Measurements from ENCODE around the gene ZNF511.
"Not testable (repeated sequence)": the region's sequence is repeated elsewhere in the genome, so short reads cannot be mapped to it uniquely, and the experiment has no call there.

Gene ZNF511

DNA sequence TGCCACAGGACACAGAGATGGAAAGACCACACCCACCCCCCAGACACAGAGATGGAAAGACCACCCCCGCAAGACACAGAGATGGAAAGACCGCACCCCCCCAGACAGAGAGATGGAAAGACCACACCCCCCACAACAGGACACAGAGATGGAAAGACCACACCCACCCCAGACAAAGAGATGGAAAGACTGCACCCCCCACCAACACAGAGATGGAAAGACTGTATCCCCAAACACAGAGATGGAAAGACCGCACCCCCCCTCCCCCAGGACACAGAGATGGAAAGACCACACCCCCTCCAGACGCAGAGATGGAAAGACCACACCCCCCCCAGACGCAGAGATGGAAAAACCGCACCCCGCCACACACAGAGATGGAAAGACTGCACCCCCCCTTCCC is 8.0 kb downstream of the ZNF511 start:
- DNase-seq: no peak

DNA sequence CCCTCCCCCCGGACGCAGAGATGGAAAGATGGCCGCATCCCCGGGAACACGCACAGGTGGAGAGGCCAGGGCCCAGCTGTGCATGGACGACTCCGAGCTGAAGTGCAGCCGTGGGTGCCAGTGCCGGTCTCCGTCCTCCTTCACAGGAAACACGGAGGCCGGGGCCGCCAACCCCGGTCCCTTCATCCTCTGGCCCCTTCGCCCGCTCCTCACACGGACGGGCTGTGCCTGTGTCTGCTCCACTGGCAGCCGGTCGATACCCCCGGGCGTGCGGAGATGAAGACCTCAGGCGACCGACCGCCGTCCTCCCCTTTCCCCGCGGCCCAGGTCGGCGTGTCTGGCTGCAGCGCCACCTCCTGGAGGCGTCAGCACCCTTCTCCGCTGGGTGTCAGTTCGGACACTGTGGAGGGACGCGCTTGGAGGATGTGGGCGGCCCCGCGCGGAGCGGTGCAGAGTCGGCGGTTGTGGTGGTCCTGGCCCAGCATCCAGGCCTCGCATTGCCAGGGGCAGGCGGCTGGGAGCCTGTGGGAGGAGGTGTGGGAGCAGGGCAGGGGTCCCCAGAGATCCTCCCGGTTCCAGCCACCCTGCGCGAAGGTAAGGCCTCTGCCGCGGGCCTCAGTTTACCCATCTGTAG is 9.9 kb downstream of the ZNF511 start:
- DNase-seq: peak; percentile 81

DNA sequence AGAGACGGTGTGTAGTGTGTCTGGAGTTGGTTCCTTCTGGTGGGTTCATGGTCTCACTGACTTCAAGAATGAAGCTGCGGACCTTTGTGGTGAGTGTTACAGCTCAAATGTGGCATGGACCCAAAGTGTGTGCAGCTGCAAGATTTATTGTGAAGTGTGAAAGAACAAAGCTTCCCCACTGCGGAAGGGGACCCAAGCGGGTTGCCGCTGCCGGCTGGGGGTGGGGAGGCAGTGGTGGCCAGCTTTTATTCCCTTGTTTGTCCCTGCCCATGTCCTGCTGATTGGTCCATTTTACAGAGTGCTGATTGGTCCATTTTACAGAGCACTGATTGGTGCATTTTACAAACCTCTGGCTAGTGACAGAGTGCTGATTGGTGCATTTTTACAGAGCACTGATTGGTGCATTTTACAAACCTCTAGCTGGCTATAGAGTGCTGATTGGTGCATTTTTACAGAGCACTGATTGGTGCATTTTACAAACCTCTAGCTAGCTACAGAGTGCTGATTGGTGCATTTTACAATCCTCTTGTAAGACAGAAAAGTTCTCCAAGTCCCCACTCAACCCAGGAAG is 12.2 kb downstream of the ZNF511 start:
- DNase-seq: not testable (repeated sequence)

DNA sequence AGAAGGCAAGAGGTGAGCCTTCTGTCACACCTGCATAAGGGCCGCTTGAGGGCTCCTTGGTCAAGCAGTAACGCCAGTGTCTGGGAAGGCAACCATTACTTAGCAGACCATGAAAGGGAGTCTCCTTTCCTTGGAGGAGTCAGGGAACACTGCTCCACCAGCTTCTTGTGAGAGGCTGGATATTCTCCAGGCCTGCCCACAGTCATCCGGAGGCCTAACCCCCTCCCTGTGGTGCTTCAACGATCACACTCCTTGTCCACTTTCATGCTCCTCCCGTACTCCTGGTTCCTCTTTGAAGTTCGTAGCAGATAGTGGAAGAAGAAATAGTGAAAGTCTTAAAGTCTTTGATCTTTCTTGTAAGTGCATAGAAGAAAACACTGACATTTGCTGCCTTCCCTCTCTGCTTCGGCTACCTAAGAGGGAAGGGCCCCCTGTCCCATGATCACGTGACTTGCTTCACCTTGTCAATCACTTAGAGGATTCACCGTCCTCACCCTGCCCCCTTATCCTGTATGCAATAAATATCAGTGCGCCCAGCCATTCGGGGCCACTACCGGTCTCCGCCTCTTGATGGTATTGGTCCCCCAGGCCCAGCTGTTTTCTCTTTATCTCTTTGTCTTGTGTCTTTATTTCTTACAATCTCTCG is 13.5 kb downstream of the ZNF511 start:
- not testable (repeated sequence) for DNase-seq

DNA sequence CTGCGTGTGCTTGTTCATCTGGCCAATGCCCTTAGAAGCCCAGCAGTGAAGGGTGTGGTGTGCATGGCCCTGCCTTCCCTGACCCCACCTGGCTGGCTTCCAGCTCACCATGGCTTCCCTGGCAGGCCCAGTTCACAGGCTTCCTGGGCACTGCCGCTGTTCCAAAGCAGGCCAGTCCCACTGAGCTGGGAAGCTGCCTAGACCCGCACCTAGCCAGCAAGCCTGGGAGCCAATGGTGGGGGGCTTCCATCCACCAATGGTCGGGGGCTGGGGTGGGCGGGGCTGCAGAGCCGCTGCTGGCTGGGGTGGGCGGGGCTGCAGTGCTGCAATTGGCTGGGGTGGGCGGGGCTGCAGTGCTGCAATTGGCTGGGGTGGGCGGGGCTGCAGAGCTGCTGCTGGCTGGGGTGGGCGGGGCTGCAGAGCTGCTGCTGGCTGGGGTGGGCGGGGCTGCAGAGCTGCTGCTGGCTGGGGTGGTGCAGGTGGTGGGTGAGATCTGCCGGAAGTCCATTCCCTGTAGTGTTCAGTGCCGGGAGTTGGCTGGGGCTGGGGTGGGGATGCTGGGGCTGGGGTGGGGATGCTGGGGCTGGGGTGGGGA is 15.6 kb downstream of the ZNF511 start:
- peak; percentile 79 for DNase-seq

DNA sequence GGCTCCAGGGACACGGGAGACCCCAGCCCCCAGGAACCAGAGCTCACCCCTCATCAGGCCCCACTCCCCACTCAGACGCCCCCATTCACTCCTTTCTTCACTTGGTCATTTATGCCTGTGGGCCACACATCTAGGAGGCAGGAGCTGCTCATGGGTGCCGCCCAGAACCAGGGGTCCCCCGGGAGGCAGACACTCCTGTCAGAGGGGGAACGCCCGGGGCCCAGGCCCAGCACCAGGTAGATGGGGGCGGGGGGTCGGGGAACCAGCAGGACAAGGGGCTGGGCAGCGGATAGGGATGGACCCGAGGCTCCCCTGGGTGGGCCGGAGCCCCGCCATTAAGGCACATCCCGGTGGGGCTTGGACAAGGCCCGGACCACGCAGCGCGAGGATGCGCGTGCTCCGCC is 16.1 kb downstream of the ZNF511 start:
- no peak for DNase-seq

DNA sequence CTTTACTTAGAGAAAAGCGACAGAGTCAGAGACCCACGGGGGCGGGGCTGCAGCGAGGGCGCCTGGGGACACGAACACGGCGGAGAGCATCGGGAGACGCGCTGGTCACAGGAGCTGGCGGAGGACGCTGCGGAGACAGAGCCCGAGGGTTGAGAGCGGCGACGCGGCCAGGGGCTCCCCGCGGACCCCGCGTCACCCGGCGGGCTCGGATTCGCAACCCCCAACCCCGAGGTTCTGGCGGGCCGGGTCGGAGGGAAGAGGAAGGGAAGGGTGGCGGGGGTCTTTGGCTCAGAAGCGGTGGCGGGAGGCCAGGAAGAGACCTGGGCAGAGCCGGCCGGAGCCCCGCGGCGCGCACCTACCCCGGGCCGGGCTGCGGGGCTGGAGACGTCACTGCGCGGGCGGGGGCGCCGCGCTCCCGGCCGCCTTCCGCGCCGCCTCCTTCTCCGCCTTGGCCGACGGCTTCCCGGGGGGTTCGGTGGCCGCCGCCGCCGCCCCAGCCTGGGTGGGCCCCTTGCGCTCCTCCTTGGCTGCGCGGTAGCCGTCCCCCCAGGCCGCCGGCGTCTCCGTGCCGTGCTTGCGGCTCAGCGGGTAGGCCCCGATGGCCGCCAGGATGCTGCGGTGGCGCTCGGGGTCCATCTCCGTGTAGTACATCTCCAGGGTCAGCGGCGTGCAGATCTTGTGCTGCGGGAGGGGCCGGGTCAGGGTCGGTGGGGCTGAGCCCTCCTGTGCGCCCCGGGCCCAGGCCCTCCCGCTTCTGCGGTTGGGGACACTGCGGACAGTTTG is 16.9 kb downstream of the ZNF511 start:
- no peak for DNase-seq

DNA sequence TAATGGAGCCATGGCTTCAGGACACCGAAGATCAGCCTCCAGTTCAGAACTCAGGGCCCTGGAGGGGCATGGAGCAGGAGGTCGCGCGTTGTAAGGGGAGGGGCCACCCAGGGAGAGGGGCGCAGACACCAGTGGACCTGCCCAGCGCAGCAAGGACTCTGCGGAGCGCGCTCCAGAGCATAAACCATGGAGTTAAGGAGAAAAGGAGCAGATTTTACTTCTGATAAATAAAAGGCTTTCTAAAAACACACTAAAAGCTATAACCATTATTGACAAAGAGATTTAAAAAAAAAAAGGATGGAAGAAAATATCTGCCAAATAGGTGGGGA is 17.5 kb downstream of the ZNF511 start:
- no peak for DNase-seq

DNA sequence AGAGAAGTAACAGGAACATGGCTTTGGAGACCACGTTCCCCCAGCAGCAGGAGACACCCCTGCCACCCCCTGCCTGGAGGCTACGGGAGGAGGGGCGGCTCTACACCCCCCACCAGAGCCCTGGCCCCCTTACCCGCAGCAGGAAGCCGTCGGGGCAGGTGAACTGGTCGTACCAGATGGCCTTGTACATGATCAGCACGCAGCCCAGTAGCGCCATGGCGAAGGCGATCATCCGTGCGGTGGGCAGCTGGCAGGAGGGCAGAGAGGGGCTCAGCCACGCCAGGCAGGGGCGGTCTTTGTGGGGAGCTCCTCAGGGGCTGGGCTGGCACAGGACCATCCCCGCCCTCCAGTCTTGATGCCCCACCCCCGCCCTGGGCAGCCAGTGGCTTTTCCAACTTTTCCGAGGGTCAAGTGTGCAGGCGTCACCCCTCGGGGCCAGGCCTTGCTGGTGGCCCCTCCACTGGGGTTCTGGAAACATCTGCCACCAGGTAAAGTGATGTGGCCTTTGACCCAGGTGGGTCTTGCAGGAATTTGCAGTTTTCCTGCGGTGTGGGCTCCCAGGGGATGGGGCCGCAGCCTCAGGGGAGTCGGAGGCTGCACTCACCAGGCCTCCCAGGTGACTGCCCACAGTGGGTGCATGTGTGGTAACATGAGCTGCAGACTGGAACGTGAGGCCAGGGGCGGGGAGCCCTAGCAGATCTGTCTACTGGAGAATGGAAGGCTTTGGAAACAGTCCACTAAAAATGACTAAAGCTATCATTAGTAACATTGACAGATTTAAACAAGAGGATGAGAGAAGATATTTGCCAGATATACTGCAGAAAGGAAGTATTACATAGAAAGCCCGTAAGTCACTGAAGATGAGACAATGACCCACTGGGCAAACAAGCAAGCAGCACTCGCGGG is 18.3 kb downstream of the ZNF511 start:
- DNase-seq: no peak

DNA sequence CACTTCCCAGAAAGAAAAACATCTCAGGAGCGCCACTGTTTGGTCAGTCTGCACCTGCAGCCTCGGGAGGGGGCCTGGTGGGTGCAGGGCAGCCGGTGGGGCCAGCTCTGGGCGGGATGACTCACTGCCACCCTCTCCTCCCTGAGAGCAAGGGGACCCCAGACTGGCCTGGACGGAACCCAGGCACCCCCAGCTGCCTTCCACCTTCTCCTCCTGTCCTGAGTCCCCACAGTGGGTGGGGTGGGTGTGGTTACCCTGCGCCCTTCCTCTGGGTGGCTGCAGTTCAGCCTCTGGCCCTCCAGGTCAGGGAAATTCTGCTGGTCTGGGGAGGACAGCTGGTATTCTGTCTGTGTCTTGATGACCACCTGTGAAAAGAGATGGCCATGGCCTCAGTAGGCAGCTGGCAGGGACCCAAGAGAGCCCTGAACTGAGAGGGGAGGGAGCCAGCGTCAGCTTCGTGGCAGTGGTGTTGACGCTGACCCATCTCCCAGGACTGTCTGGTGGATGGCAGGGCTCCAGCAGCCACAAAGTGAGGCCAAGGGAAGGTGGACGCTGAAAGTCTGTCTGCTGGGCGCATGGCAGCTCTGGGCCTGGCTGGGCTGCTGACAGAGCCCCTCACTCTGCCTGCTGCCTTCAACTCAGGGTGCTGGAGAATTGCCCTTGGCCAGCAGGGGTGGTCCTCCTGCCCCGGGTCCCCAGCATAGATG is 19.1 kb downstream of the ZNF511 start:
- no peak for DNase-seq

DNA sequence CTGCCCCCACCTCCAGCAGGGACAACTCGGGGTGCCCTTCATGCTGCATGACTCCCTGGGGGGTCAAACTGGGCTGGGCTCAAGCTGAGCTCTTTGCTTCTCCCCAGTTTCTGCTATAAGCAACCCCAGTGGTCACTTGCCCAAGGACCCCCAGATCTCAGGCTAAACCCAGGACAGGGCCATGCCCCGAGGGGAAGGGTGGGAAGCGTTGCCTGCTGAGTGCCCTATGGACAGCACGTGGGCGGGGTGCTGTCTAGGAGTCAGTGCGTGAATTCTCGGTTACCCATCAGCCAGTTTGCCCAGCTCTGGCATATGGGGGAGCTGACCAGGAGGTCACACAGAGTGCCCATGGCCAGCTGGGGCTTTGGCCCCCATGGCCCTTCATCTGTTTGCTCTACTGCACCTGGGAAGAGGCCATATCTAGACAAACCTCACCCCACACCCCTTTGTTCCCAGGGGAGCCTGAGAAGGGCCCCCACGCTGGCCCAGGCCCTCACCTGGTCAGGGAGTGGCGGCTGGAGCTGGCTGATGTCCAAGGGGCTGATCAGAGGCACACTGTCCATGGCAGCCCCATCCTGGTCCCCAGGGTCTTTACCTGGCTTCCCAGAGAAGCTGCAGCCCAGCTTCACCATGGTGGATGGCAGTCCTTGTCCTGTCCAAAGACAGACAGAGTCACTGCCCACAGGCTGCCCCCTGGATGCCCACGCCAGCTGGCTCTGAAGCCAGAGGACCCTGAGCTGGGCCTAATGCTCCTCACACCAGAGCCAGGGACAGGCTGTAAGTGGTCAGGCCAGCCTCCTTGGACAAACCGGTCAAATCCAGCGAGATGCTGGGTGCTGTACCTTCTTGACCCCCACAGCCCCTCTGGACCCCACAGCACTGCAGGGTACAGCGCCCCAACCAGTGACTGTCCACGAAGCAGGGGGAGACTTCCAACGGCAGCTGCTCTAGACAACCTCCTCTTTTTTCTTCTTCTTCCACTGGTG is 19.9 kb downstream of the ZNF511 start:
- no peak for DNase-seq

DNA sequence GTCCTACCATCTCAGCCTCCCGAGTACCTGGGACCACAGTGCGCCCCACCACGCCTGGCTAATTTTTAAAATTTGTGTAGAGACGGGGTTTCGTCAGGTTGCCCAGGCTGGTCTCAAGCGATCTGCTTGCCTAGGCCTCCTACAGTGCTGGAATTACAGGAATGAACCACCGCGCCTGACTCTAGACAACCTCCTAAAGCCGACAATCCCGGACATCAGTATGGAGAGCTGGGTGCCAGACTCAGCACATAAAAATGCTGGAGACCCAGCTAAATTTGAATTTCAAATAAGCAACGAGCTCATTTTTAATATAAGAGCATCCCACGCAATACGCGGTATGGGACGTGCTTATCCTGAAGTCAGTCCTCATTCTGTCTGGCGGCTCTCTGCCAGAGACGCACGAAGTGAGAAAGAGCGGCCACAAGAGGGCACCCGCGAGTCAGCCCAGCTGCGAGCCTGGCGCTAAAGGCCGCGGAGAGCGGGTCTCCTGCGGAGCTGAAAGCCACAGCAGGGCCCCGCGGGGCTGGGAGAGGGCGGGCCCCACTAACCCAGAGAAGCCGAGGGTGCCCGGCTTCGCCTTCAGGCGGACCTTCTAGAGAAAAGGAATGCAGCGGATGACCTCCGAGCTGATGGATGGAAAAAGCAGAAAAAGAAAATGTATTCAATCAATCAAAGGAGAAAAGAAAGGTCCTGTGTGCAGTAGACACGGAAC is 20.9 kb downstream of the ZNF511 start:
- peak; percentile 93 for DNase-seq

DNA sequence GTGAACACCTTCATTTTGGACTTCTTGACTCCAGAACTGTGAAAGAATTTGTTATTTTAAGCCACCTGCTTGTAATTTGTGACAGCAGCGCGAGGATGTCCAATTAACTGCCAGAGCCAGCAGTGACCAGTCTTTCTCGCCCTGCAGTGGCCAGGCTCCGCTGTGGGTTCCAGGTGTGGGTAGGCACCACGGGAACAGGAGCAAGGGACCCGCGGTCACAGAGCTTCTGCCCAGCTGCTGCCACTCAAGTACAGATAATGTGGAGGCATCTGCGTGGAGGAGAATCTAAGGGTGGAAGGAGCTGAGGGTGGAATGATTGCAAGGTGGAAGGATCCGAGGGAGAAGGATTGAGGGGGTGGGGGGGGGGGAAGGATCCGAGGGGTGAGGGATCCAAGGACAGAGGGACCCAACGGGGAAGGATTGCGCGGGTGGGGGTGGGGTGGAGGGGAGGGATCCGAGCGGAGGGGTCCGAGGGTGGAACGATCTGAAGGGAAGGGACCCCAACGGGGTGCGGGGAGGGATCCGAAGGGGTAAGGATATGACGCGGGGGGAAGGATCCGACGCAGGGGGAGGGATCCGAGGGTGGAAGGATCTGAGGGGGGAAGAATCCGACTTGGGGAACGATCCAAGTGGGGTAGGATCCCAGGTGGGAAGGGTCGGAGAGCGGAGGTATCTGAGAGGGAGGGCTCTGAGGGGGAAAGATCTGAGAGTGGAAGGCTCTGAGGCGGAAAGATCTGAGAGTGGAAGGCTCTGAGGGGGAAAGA is 24.4 kb downstream of the ZNF511 start:
- DNase-seq: no peak

DNA sequence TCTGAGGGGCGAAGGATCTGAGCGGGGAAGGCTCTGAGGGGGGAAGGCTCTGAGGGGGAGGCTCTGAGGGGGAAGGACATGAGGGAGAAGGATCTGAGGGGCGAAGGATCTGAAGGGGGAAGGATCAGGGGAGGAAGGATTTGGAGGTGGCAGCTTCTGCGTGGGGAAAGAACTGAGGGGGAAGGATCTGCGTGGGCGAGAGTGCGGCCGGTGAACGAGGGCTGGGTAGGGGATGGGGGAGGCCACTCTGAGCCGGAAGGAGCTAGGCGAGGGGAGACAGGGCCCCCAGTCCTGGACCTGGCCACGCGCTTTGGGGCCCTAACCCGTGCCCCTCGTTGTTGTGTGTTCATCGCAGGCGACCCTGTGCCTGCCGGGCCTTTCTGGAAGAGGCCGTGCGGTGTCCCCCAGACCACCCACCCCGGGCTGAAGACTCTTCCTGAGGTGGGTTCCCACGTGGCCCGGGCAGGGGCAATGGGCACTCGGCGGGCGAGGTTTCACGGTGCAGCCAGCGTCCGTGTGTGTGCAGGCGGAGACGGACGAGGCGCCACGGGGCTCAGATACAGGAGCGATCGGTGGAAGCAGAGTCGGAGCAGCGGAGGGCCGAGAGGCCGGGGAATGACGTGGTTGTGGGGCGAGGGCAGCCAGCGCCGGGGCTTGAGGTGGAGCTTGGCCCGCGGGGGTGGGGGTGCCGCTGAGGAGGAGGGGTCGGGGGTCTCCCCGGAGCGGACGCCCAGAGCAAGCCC is 26.0 kb downstream of the ZNF511 start:
- peak; percentile 50 for DNase-seq

DNA sequence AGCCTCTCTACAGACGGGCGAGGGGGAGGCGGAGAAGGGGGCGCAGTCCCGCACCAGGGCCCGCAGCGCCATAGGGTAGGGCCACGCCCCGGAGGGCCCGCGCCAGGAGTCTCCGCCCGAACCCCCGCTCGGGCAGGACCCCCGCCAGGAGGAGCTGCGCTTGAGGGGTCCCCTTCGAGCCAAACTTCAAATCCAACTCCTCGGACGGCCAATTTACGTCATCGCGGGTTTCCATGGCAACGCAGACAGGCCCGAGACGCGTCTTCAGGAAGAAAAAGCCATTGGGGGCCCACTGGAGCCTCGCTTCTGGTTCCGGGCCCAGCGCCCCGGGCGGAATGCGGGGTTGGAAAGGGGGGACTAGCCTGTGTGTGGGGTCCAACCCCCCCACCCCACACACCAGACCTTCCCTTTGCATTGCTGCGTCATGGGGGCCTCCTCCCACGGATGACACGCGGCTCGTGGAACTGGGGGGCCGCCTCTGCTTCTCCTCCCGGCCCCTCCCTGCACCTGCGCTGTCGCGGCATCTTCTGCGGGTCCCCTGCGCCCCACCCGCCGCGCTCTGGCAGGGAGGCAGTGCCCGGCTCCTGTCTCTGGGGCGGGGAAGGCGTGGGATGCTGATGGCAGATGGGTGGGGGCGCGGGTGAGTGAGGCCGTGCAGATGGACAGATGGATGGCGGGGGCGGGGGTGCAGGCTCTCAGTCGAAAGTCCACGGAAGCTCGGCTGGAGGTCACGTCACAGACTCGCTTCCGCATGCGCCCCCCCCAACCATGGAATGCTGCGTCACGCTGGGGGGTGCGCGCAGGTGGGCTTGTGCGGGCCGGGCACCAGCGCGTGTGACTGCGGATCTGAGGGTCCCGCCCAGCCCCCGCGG is 26.8 kb downstream of the ZNF511 start:
- DNase-seq: peak; percentile 83

DNA sequence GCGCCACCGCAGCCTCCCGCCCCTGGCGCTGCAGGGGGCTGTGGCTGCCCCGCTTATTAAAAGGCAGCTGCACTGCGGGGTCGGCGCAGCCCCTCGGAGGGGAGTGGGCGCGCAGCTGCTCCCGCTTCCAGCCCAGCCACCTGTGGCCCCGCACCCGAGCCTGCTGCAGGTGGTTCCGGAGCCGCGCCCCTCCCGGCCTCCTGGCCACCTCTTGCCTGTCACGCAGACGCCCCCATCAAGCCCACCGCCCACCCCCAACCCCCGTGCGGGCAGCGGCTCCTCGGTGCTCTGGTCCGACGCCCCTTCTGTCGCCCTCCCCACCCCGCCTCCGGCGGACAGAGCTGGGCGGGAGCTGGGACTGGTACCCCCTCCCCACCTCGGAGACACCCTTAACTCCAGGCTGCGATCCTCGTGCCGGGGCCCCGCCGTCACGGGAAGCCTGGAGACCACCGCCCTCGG is 27.4 kb downstream of the ZNF511 start:
- DNase-seq: no peak

All from activated CD4-positive, alpha-beta T cell treated with anti-CD3 and anti-CD28 coated beads for 48 hours (primary cell).